GM19397 (cell line): ENCODE results near the gene RERE.

ENCODE experiments used
- ATAC-seq: cut with Tn5 transposase; IDR thresholded peaks from one replicate; pipeline ENCODE4 v1.9.1; 2021; ENCODE audit warnings: mild to moderate bottlenecking, moderate library complexity; ENCODE audit not compliant: unreplicated experiment

The RERE gene

GRCh38 chr1:8670371-8670818, 147.0 kb downstream of the RERE start:
- no peak for ATAC-seq

DNA sequence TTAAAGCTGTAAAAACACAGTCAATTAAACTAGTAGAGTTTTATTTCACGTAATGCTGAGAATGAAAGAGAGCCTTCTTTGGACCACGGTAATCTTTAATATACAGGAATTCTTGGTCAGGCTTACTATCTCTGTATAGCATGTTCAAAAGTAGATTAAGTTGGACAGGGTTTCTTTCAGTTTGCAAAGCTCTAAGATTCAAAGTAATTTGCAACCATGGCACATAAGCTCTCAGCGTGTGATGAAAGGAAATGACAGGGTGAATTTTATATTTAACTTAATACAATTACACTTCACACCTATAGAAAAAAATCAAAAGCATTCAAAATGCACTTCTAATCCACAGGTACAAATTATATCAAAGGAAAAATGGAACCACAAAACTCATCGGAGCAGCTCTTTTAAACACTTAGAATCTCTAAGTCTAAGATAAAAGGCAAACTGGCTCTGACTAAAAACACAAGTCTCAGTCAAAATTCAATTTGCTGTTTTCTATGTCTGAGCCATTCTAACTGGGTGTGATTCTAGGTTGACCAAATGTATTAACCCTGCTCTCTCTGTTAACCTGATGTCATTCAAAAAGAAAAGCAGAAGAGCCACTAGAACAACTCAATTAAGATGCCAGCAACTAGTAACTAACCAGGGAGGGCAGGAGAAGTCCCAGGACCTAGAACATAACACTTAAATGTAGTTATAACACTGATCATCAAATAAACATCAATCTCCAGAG, 147.7 kb downstream of the RERE start:
- ATAC-seq = no peak

DNA sequence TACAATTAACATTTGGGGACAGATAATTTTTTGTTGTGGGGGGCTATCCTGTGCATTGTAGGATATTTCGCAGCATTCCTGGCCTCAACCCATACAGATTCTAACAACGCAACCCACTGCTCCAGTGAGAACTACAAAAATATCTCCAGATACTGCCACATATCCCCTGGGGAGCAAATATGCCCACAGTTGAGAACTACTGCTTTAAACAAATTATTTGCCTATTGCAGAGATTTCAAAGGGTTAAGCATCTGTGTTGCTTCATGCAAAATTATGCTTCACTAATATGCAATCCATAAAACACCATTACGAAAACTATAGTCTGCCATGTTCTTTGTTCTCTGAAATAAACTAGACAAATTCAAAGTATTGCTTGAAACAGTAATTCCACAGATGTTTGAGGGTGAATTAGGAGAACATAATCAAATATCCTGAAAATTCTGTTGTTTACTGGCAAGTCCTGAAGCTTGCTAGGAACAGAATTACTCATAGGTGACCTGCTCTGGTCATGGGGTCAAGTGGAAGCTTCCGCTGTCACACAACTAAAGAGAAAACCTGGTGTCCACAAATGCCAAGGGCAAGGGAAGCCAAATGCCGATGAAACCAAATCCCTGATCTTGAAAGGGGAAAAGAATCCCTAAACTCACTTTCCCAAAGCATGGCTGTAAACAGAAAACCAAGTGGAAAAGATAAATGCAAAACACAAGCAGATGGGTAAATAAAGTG, 149.4 kb downstream of the RERE start:
- ATAC-seq = no peak

DNA sequence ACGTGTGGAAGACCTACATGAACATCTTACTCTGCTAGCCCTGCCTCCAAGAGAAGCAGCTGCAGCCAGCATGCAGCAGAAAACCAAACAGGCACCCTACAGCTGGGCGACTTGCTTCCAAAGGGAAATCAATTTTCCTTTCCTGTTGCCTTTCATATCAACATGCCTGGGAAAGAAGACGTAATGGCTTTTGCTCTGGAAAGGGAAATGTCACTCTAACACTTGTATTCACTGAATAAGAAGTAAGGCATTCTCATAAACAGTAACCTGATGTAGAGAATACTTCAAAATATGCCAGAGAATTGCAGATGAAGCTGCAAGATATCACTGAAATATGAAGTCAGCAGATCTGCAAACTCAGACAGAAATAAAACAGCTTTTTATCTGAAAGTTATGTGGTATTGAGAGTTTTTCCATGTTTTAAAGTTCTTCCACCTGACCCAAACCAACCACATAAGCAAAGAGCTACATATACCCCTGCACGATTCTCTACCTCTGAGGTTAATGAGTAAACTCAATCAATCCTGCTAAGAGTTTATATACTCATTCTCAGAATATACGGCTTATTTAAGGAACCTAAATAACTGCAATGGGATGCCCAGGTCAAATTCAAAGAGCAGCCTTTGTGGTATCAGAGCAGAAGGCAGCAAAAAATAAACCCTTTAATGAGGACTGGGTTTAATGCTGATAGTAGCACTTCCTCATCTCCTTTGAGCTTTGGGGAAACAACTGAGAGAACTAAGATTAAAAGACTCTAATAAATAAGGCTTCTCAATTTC, 150.9 kb downstream of the RERE start:
- ATAC-seq = no peak

DNA sequence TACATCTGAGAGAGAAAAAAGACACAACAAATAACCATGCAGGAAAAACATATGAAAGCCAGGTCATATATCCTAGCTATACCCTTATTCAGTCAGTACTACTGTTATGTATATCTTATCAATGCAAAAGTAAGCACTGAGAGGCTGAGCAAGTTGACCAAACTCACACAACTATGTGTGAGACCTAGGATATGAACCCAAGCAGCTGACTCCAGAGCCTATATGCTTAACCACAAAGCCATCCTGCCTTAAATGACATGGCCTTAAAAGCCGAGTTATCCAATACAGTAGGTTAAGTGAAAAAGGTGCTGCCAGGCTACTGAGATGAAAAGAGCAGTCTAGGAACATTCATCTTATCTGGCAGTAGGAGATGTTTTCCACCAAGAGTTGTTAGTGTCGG, 151.6 kb downstream of the RERE start:
- no peak for ATAC-seq

- no peak for ATAC-seq
These were observed 152.6 kb downstream of the RERE start for GRCh38 chr1:8664887-8665286.

GRCh38 chr1:8663915-8664329, 153.5 kb downstream of the RERE start:
- ATAC-seq = no peak

DNA sequence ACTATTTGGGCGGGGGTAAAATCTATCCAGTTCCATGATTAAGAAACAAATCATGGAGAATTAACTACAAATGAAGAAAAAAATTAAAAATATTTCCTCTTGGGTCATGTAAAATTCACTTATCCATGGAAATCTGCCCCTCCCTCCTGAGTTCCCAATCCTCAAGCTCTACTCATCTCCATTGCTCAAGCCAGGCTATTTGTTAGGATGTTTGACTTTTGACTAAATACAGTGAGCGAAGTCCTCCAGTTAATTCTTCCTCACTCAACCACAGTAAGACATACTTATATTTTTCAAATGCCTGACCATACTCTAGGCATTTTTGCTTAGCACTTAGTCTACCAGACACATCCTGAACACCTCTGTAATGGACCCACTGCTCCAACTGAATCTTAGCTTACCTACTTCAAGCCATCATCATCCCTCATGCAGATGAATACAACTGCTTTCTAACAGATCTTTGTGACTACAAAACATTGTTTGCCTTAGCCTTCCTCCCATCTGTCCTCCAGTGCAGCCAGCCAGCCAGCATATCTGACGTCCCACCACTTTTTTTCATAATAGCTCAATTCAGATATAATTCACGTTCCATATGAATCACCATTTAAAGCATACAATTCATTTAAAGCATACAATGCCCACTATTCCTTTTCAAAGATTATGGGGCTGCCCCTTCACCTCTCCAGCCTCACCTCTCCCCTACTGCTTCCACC, 154.2 kb downstream of the RERE start:
- ATAC-seq = no peak

DNA sequence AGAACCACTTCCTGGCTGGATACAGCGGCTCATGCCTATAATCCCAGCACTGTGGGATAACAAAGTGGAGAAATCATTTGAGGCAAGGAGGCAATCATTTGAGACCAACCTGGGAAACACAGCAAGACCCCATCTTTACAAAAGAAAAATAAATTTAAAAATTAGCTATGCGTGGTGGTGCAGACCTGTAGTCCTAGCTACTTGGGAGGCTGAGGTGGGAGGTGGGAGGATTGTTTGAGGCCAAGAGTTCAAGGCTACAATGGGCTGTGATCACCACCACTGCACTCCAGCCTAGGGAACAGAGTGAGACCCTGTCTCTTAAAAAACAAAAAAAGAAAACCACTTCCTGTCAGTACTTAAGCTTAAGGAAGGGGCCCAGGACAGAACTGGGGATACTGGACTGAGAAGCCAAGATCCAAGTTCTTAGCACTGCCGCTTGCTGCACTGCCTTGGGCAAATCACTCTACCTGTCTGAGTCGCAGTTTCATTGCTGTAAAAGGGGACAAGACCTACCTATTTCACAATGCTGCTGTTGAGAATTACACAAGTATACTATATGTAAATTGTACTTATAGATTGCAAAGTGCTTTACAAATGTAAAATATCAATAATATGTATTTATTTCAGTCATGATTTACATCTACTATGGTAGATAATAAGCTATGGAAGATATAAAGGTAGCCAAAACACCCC, 154.9 kb downstream of the RERE start:
- ATAC-seq = no peak

DNA sequence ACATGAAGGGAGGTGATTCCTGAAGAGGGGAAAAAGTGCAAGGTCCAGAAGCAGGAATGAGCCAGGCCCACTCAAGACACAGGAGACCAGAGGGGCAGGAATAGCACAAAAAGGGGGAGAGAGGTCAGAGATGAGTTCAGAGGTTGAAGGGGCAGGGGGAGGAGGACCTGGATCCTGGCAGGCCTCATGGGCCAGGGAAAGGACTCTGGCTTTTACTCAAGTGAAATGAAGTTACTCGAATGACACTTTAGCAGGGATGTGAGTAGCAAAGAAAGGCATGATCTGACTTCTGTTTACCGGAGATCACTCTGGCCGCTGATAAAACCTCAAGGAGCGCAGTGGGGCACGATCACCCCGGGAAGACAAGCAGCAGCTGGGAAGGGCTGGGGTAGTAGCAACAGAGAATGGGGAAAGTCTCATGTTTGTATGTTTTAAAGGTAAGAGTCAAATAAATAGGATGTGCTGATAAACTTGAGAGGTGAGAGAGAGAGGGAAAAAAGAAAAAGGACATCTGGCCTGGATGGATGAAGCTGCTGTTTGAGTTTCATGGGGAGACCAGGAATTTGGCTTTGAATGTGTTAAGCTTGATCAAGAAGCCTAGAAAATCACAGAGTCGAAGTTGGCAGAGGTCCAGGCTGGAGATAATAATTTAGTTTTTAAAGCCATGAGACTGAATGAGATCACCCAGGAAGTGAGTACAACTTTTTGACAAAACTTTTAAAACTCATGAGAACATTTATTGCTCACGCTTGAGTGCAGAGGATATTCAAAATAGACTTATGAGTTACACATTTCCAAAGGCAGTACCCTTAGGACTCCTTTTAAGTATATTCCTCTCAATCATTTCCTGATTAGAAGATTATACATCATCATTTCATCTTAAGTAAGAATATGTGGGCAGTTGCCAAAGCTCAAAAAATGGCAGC, 156.0 kb downstream of the RERE start:
- no peak for ATAC-seq

DNA sequence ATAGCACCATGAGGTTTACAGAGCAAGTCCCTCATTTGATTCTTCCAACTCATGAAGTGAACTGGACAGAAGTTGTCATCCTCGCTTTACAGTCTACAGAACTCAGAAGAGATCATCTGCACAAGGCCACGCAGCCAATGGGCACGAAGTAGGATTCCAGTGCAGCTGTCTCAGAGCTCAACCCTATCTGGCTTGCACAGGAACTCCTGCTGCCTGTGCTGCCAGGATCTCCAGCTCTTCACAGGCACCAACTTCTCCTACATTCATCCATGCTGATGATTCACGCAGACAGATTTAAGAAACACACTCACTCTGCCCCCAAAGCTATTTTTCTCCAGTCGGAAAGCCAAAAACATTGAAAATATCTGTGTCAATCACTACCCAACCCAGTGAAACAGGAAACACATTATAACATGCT, 157.0 kb downstream of the RERE start:
- ATAC-seq = no peak

DNA sequence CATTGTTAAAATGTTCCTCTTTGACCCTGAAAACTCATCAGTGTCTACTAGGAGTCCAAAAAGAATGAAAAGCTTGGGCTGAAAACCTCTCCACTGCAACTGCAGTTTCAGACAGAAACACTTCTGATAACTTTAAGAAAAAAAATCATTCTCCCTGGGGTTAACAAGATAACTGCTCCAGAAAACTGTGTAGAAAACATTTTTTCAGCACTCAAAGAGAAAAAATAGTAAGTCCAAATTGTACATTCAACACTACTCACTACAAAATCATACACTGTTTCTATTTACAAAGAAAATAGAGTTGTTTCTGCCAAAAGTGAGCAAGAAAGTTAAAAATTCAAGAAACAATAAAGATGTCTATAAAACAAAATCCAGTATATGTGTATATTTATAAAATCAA, 157.8 kb downstream of the RERE start:
- ATAC-seq = no peak

DNA sequence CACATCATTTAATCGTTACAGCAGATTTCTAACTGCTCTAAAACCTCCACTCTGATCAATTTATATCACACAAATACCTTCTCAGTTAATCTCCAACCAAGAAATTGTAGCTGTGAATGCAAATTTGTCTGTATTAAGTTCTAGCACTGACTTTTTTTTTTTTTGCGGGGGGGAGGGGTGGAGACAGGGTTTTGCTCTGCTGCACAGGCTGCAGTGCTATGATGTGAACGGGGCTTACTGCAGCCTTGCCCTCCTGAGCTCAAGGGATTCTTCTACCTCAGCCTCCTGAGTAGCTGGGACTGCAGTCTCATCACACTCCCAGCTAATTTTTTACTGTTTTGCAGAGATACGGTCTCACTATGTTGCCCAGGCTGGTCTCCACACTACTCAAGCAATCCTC, 163.6 kb downstream of the RERE start:
- ATAC-seq = no peak

GRCh38 chr1:8652467-8653046, 164.9 kb downstream of the RERE start:
- no peak for ATAC-seq

DNA sequence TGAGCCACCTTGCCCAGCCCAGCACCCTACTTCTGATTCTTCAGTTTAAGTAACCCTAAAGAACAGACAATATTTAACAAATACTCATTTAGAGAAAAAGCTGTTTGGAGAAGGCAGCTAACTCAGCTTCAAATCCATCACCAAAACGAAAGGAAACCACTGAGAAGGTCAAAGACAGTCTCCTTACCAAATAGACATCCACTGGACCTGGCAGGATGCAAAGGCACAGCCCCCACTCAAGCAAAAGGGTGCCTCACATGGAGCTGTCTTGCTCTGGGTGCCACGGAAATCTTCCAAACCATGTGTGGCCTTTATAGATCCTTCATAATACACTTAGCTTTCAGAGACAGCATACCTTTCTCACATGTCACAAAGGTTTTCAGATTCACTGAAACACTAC, 165.5 kb downstream of the RERE start:
- ATAC-seq = no peak

GRCh38 chr1:8651236-8651890, 166.1 kb downstream of the RERE start:
- no peak for ATAC-seq

- ATAC-seq = no peak
These were observed 167.6 kb downstream of the RERE start for GRCh38 chr1:8649875-8650274.

DNA sequence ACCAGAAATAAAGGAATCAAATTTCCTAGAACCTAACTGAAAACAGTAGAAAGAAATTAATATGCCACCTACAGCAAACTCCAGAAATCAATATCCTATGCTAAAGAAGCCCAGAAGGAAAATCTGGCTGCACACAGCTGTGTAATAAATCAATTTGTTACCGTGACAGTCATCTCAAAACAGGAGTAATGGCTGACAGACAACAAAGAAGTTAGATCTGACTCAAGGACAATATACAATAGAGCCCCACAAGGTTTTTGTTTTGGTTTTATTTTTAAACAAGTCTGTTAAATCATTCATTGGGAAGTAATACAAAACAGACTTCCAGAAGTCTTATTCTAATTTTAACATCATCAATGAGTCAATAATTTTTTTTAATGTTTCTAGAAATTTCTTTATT, 168.4 kb downstream of the RERE start:
- ATAC-seq = no peak

- no peak for ATAC-seq
These were observed 170.4 kb downstream of the RERE start for GRCh38 chr1:8646996-8647395.
